ENCODE measurements around the gene OR10G3.

OR10G3 gene

GRCh38 chr14:21536418-21537089, 43.3 kb downstream of the OR10G3 start:
- H3K9me3 ChIP-seq (ENCODE audit: control insufficient read depth, low read length): no peaks in the 10 kb centered on the region
- WGBS, 2 experiments: 0% methylated on average over 25 of the region's 25 CpGs
- H3K4me1 ChIP-seq (ENCODE audit: control insufficient read depth, insufficient read depth, low read length): peaks cover 38% of the 10 kb centered on the region
- peak overlapping the region; percentile 99 for H3K27ac ChIP-seq (ENCODE audit: insufficient read depth, low read depth, low read length, poor library complexity, severe bottlenecking)
- H3K4me3 ChIP-seq (ENCODE audit: insufficient read depth, low read depth, low read length): peak overlapping the region; percentile 78
- no peaks in the 10 kb centered on the region for H3K27me3 ChIP-seq (ENCODE audit: control insufficient read depth, insufficient read depth, low read length, poor library complexity, severe bottlenecking)
- no peaks in the 10 kb centered on the region for H3K36me3 ChIP-seq (ENCODE audit: control insufficient read depth, insufficient read depth, low read length)

DNA sequence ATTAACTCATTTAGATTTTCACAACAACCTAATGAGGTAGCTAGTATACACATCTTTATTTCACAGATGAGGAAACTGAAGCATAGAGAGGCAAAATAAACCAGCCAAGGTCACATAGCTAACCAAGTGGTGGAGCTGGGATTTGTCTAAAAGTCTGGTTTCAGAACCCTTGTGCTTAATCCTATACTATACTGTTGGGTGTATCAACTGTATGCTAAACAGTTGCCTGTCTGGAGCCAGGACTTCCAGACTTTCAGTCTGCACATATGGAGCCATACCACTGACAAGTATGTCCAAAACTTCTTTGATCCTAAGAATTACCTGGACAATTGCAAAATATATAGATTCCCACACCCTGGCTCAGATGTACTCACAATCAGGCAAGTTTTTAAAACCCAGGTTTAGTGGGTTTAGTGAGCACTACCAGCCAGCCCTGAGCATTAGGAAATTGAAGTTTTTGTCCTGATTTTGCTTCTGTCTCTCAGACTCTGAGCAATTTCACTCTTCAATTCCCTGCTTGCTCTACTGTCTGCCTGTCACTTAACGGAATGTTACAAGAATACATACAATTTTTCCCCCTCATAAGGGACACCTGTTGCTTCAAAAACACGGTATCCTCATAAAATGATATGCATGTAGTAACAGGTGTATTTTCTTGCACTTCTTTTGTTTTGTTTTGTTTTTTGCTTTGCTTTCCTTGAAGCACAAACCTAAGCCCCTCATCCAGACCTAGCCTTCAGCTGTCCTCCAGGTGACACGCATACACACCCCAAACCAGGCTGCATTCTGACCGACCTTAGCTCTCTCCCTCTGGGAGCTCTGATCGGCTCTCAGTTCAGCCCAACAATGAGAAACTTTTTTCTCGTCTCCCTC, 44.1 kb downstream of the OR10G3 start:
- H3K36me3 ChIP-seq (ENCODE audit: control insufficient read depth, insufficient read depth, low read length): no peaks in the 10 kb centered on the region
- 1 to 2% methylated on average over 5 to 6 of the region's 6 CpGs for WGBS, 2 experiments
- peak overlapping the region; percentile 78 for H3K4me3 ChIP-seq (ENCODE audit: insufficient read depth, low read depth, low read length)
- peaks cover 41% of the 10 kb centered on the region for H3K4me1 ChIP-seq (ENCODE audit: control insufficient read depth, insufficient read depth, low read length)
- H3K9me3 ChIP-seq (ENCODE audit: control insufficient read depth, low read length): no peaks in the 10 kb centered on the region
- peak overlapping the region; percentile 99 for H3K27ac ChIP-seq (ENCODE audit: insufficient read depth, low read depth, low read length, poor library complexity, severe bottlenecking)
- no peaks in the 10 kb centered on the region for H3K27me3 ChIP-seq (ENCODE audit: control insufficient read depth, insufficient read depth, low read length, poor library complexity, severe bottlenecking)

- peak overlapping the region; percentile 78 for H3K4me3 ChIP-seq (ENCODE audit: insufficient read depth, low read depth, low read length)
- H3K4me1 ChIP-seq (ENCODE audit: control insufficient read depth, insufficient read depth, low read length): peaks cover 38% of the 10 kb centered on the region
- H3K27me3 ChIP-seq (ENCODE audit: control insufficient read depth, insufficient read depth, low read length, poor library complexity, severe bottlenecking): no peaks in the 10 kb centered on the region
- H3K9me3 ChIP-seq (ENCODE audit: control insufficient read depth, low read length): no peaks in the 10 kb centered on the region
- H3K27ac ChIP-seq (ENCODE audit: insufficient read depth, low read depth, low read length, poor library complexity, severe bottlenecking): peak overlapping the region; percentile 80
- 0 to 2% methylated on average over 4 of the region's 4 CpGs for WGBS, 2 experiments
- H3K36me3 ChIP-seq (ENCODE audit: control insufficient read depth, insufficient read depth, low read length): no peaks in the 10 kb centered on the region
Observed at GRCh38 chr14:21534576-21534975, 45.3 kb downstream of the OR10G3 start.

DNA sequence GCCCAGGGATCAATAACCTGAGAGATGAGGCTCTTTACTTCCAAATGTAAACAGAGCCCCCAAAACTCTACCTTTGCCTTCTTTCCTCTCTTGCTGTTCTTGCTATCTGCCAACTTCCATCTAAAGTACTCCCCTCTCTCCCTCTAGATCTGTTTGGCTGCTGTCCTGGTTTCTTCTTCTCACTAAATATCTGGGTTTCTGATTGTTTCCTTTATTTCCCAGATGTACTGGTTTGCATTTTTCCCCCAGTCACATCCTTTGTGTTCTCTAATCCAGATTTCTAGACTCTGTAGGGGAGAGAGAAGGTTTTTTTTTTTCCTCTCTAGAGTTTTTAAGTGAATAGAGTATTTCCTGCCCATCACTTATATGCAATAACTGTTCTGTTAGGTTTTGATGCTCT, 46.6 kb downstream of the OR10G3 start:
- H3K27ac ChIP-seq (ENCODE audit: insufficient read depth, low read depth, low read length, poor library complexity, severe bottlenecking): no peak overlapping the region
- no peak overlapping the region for H3K4me3 ChIP-seq (ENCODE audit: insufficient read depth, low read depth, low read length)

GRCh38 chr14:21529515-21529914, 50.4 kb downstream of the OR10G3 start:
- no peaks in the 10 kb centered on the region for H3K9me3 ChIP-seq (ENCODE audit: control insufficient read depth, low read length)
- 91 to 95% methylated on average over 1 of the region's 1 CpG for WGBS, 2 experiments
- H3K27me3 ChIP-seq (ENCODE audit: control insufficient read depth, insufficient read depth, low read length, poor library complexity, severe bottlenecking): no peaks in the 10 kb centered on the region
- H3K4me1 ChIP-seq (ENCODE audit: control insufficient read depth, insufficient read depth, low read length): peaks cover 49% of the 10 kb centered on the region
- H3K36me3 ChIP-seq (ENCODE audit: control insufficient read depth, insufficient read depth, low read length): peaks cover 9% of the 10 kb centered on the region
- no peak overlapping the region for H3K27ac ChIP-seq (ENCODE audit: insufficient read depth, low read depth, low read length, poor library complexity, severe bottlenecking)
- no peak overlapping the region for H3K4me3 ChIP-seq (ENCODE audit: insufficient read depth, low read depth, low read length)

More for the DNA sequence above, 46.6 kb downstream of the OR10G3 start:
- Histone ChIP-seq H3K36me3 (ENCODE audit: control insufficient read depth, insufficient read depth, low read length) (no peaks in the 10 kb centered on the region), H3K4me1 (ENCODE audit: control insufficient read depth, insufficient read depth, low read length) (peaks cover 35% of the 10 kb centered on the region), H3K9me3 (ENCODE audit: control insufficient read depth, low read length) (no peaks in the 10 kb centered on the region), H3K27me3 (ENCODE audit: control insufficient read depth, insufficient read depth, low read length, poor library complexity, severe bottlenecking) (no peaks in the 10 kb centered on the region)

GRCh38 chr14:21528381-21529348, 51.2 kb downstream of the OR10G3 start:
- Histone ChIP-seq H3K4me3 (ENCODE audit: insufficient read depth, low read depth, low read length) (no peak overlapping the region), H3K27ac (ENCODE audit: insufficient read depth, low read depth, low read length, poor library complexity, severe bottlenecking) (peak overlapping the region; percentile 65), H3K36me3 (ENCODE audit: control insufficient read depth, insufficient read depth, low read length) (peaks cover 17% of the 10 kb centered on the region), H3K4me1 (ENCODE audit: control insufficient read depth, insufficient read depth, low read length) (peaks cover 53% of the 10 kb centered on the region), H3K27me3 (ENCODE audit: control insufficient read depth, insufficient read depth, low read length, poor library complexity, severe bottlenecking) (no peaks in the 10 kb centered on the region), H3K9me3 (ENCODE audit: control insufficient read depth, low read length) (no peaks in the 10 kb centered on the region)
- 88% methylated on average over 4 of the region's 4 CpGs for WGBS, 2 experiments

DNA sequence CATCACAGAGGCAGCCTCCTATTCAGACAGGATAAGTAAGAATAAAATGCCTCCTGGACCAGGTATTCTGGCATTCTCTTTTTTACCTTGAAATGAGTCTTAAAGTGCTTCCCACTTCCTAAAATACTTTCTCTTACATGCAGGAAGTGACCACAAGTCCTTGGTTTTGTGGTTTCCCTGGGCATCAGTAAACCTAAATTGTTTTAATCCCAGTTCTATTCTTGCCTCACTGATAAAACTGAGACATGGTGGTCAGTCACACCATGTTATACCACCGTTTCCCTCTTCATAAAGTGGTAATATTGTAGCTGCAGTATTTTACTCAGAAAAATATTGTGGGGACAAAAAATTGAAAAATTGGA, 52.6 kb downstream of the OR10G3 start:
- WGBS, 2 experiments: 25 to 33% methylated on average over 1 of the region's 1 CpG

GRCh38 chr14:21526672-21527317, 53.1 kb downstream of the OR10G3 start:
- Histone ChIP-seq H3K27ac (ENCODE audit: insufficient read depth, low read depth, low read length, poor library complexity, severe bottlenecking) (peak overlapping the region; percentile 97), H3K36me3 (ENCODE audit: control insufficient read depth, insufficient read depth, low read length) (peaks cover 34% of the 10 kb centered on the region), H3K27me3 (ENCODE audit: control insufficient read depth, insufficient read depth, low read length, poor library complexity, severe bottlenecking) (no peaks in the 10 kb centered on the region), H3K4me3 (ENCODE audit: insufficient read depth, low read depth, low read length) (peak overlapping the region; percentile 84), H3K9me3 (ENCODE audit: control insufficient read depth, low read length) (no peaks in the 10 kb centered on the region), H3K4me1 (ENCODE audit: control insufficient read depth, insufficient read depth, low read length) (peaks cover 63% of the 10 kb centered on the region)
- WGBS, 2 experiments: 0% methylated on average over 13 of the region's 13 CpGs

More for the DNA sequence above, 52.6 kb downstream of the OR10G3 start:
- no peaks in the 10 kb centered on the region for H3K9me3 ChIP-seq (ENCODE audit: control insufficient read depth, low read length)
- no peaks in the 10 kb centered on the region for H3K27me3 ChIP-seq (ENCODE audit: control insufficient read depth, insufficient read depth, low read length, poor library complexity, severe bottlenecking)
- H3K27ac ChIP-seq (ENCODE audit: insufficient read depth, low read depth, low read length, poor library complexity, severe bottlenecking): peak overlapping the region; percentile 97
- H3K4me3 ChIP-seq (ENCODE audit: insufficient read depth, low read depth, low read length): peak overlapping the region; percentile 84
- peaks cover 30% of the 10 kb centered on the region for H3K36me3 ChIP-seq (ENCODE audit: control insufficient read depth, insufficient read depth, low read length)
- H3K4me1 ChIP-seq (ENCODE audit: control insufficient read depth, insufficient read depth, low read length): peaks cover 58% of the 10 kb centered on the region

DNA sequence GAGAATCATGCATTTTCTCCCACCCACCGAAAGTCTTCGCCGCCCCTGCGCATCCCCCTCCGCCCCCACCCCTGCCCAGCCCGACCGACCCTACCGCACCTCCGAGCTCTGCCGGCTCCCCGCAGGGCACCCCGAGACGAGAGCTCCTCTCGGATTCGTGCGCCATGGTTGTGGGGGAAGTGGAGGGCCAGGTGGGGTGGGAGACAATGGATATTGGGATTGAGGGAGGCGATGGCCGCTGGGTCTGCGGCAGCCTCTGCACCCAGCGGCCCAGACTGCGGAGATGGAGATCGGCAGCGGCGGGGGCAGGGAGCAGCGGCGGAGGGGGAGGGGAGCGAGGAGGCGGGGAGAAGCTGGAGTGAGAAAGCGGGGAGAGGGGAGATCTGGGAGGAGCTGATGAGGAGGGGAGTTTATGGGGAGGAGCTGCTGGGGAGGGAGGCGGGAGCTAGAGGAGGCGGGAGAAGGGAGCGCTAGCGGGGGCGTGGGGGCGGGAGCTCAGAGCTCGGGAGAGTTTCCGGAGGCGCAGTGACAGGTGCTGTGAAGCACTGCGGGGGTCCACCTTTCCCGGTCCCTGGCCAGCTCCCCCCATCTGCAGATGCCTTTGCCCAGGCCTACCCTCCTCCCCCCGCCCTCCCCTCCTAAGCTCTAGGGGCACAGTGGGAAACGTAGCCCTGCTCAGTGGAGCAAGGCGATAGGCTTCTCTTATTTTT, 53.8 kb downstream of the OR10G3 start, which contains the start of gene SALL2:
Gene SALL2, minus strand, starts transcription at position 385 of the 710 bp plus-strand sequence. Its CDS starts 219 bp downstream, at position 166.
- peak within 1 kb of the TSS; percentile 97 for H3K27ac ChIP-seq (ENCODE audit: insufficient read depth, low read depth, low read length, poor library complexity, severe bottlenecking)
- H3K9me3 ChIP-seq (ENCODE audit: control insufficient read depth, low read length): no peaks in the 10 kb centered on the region
- peaks cover 68% of the 10 kb centered on the region for H3K4me1 ChIP-seq (ENCODE audit: control insufficient read depth, insufficient read depth, low read length)
- peak within 1 kb of the TSS; percentile 84 for H3K4me3 ChIP-seq (ENCODE audit: insufficient read depth, low read depth, low read length)
- H3K36me3 ChIP-seq (ENCODE audit: control insufficient read depth, insufficient read depth, low read length): peaks cover 37% of the 10 kb centered on the region
- WGBS, 2 experiments: 1% methylated on average over 43 of the region's 43 CpGs
- no peaks in the 10 kb centered on the region for H3K27me3 ChIP-seq (ENCODE audit: control insufficient read depth, insufficient read depth, low read length, poor library complexity, severe bottlenecking)

All from ectodermal cell (in vitro differentiated cells).